Karpas-422 (cell line): ENCODE measurements around the gene DAB2IP. TPM values are rescaled to one million over a fixed set of nuclear protein-coding genes. Genes with fewer than 3 reads are reported as not detected.

Source experiments
- DNase-seq: peaks from one replicate; pipeline ENCODE4 v3.0.0-alpha.2; 2015
- H2AFZ ChIP-seq: fragments of 200-600 bp; sonication (generic); 2 replicates; pipeline ENCODE4 v1.6.1; 2014; ENCODE audit warnings: antibody characterized with exemption, low read length, mixed read lengths
- H3K27ac ChIP-seq: fragments of 200-600 bp; sonication (generic); 2 replicates; pipeline ENCODE4 v1.5.1; 2014; ENCODE audit warnings: mild to moderate bottlenecking, low read length, moderate library complexity
- H3K27me3 ChIP-seq: fragments of 200-600 bp; sonication (generic); 2 replicates; pipeline ENCODE4 v1.6.1; 2014; ENCODE audit warnings: low read length, mixed read lengths
- H3K36me3 ChIP-seq: fragments of 200-600 bp; sonication (generic); 2 replicates; pipeline ENCODE4 v1.6.1; 2014; ENCODE audit warnings: low read length, mixed read lengths; ENCODE audit not compliant: insufficient read depth
- H3K4me1 ChIP-seq: fragments of 200-600 bp; sonication (generic); 2 replicates; pipeline ENCODE4 v1.6.1; 2014; ENCODE audit warnings: mild to moderate bottlenecking, low read length, mixed read lengths
- H3K4me2 ChIP-seq: fragments of 200-600 bp; sonication (generic); 2 replicates; pipeline ENCODE4 v1.6.1; 2014; ENCODE audit warnings: low read length, low read depth, mild to moderate bottlenecking; ENCODE audit not compliant: poor library complexity, severe bottlenecking
- H3K4me3 ChIP-seq: fragments of 200-600 bp; sonication (generic); 2 replicates; pipeline ENCODE4 v1.5.1; 2014; ENCODE audit warnings: mild to moderate bottlenecking, antibody characterized with exemption, low read length, mixed read lengths
- H3K79me2 ChIP-seq: fragments of 200-600 bp; sonication (generic); 2 replicates; pipeline ENCODE4 v1.6.1; 2014; ENCODE audit warnings: mild to moderate bottlenecking, low read length, mixed read lengths
- H3K9ac ChIP-seq: fragments of 200-600 bp; sonication (generic); 2 replicates; pipeline ENCODE4 v1.6.0; 2014; ENCODE audit warnings: low read length
- H3K9me2 ChIP-seq: fragments of 200-600 bp; sonication (generic), shearing (Covaris generic); replicated peaks from 2 replicates; pipeline ENCODE4 v1.6.0; 2014; ENCODE audit warnings: mild to moderate bottlenecking, low read length, moderate library complexity; ENCODE audit not compliant: insufficient read depth
- H3K9me3 ChIP-seq: fragments of 300-700, 200-600 bp; sonication (generic); 2 replicates; pipeline ENCODE4 v1.6.1; 2014; ENCODE audit warnings: low read length, mixed read lengths
- H4K20me1 ChIP-seq: fragments of 200-600 bp; sonication (generic); 2 replicates; pipeline ENCODE4 v1.6.1; 2014; ENCODE audit warnings: mild to moderate bottlenecking, antibody characterized with exemption, low read length, low read depth; ENCODE audit not compliant: insufficient read depth
- total RNA-seq: library from RNA; depleted of rRNA; stranded (reverse); fragments of >200 nt; shearing (Covaris generic); gene quantifications from 2 replicates; pipeline ENCODE4 v1.2.3, GENCODE V29; 2014; ENCODE audit warnings: low replicate concordance; rRNA removed

DAB2IP gene
- total RNA-seq: 0.18 and 1.3 TPM in 2 replicates

DNA sequence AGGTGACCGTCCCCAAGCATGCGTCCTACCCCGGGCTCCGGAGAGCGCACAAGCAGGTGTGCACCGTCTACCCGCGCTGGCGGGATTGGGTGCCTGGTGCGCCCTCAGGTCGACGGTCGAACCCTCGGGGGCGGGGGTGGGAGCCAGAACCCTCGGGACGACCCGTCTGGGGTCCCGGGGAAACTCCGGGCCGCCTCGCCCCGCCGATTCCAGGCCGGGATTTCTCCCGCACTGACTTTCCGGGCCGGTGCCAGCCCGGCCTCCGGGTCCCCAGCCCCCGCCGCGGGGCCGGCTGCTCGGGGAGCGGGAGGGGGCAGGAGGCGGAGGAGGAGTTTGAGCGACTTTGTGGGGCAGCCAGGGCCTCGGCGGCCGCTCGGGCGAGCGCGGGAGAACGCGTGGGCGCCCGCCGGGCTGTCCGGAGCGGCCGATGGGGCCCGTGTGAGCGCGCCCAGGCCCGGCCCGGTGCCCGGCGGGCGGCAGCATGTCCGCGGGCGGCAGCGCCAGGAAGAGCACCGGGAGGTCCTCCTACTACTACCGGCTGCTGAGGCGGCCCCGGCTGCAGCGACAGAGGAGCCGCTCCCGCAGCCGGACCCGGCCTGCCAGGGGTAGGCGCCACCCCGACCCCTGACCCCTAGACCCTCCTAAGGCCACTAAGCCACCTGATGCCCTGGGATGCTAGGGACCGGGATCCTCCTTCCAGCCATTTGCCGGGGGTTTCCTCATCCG lies at the start of gene DAB2IP:
TSS of gene DAB2IP (plus strand) at position 340 of the 726 bp plus-strand sequence. CDS start at position 482, 142 bp downstream.
- no peak within 1 kb of the TSS for H3K4me3 ChIP-seq
- no peaks in the 10 kb centered on the region for H4K20me1 ChIP-seq
- no peaks in the 10 kb centered on the region for H3K79me2 ChIP-seq
- H3K4me1 ChIP-seq: no peaks in the 10 kb centered on the region
- H3K9me3 ChIP-seq: no peaks in the 10 kb centered on the region
- no peak for DNase-seq
- no peaks in the 10 kb centered on the region for H3K9me2 ChIP-seq
- no peak within 1 kb of the TSS for H3K4me2 ChIP-seq
- no peak within 1 kb of the TSS for H3K9ac ChIP-seq
- H3K27me3 ChIP-seq: no peaks in the 10 kb centered on the region
- no peak within 1 kb of the TSS for H3K27ac ChIP-seq
- no peak within 1 kb of the TSS for H2AFZ ChIP-seq
- no peaks in the 10 kb centered on the region for H3K36me3 ChIP-seq

DNA sequence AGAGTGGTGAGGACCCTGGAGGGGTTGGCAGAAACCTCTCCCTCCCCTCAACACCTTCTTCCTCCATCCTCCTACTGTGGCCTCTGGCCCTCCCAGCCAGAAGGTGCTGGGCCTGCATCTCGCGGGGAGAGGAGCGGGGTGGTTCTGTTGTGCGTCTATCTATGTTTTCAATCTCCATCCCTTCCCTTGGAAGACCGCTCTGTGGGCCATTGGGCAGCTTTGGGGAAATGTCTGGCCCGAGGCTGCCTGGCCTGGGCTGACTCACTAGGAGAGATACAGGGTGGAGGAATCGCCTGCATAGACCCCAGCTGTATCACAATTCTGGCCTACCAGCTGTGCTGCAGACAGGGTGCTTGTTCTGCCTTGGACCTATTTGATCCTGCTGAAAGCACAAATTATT lies 48.4 kb upstream of the DAB2IP start:
- Histone ChIP-seq H4K20me1 (no peaks in the 10 kb centered on the region), H3K27ac (no peak overlapping the region), H3K9ac (no peak overlapping the region), H3K9me3 (no peaks in the 10 kb centered on the region), H3K79me2 (no peaks in the 10 kb centered on the region), H3K4me2 (no peak overlapping the region), H3K4me1 (no peaks in the 10 kb centered on the region), H3K4me3 (no peak overlapping the region), H3K27me3 (no peaks in the 10 kb centered on the region), H3K9me2 (no peaks in the 10 kb centered on the region), H2AFZ (no peak overlapping the region), H3K36me3 (no peaks in the 10 kb centered on the region)
- DNase-seq: no peak

DNA sequence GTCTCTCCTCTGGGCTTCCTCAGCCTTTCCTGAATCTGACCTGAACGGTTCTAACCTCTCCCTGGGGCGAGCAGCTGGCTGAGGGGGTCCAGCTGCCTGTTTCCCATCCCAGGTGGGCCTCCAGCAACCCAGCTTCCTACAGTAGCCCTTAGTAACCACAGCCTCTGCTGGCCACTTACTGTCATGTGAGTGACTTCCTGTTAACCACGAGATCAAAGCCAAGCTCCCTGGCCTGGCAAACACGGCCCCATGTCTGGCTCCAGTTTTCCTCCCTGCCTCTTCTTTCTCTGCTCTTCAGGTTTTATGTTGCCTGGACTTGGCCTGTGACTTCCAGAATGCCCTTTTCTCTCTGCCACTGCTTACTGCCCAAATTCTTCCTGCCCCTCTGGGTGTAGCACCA lies 47.2 kb upstream of the DAB2IP start:
- no peak for DNase-seq
- Histone ChIP-seq H3K36me3 (no peaks in the 10 kb centered on the region), H3K79me2 (no peaks in the 10 kb centered on the region), H3K4me2 (no peak overlapping the region), H3K4me1 (no peaks in the 10 kb centered on the region), H3K9me3 (no peaks in the 10 kb centered on the region), H4K20me1 (no peaks in the 10 kb centered on the region), H3K4me3 (no peak overlapping the region), H3K27me3 (no peaks in the 10 kb centered on the region), H3K9me2 (no peaks in the 10 kb centered on the region), H3K9ac (no peak overlapping the region), H2AFZ (no peak overlapping the region), H3K27ac (no peak overlapping the region)

DNA sequence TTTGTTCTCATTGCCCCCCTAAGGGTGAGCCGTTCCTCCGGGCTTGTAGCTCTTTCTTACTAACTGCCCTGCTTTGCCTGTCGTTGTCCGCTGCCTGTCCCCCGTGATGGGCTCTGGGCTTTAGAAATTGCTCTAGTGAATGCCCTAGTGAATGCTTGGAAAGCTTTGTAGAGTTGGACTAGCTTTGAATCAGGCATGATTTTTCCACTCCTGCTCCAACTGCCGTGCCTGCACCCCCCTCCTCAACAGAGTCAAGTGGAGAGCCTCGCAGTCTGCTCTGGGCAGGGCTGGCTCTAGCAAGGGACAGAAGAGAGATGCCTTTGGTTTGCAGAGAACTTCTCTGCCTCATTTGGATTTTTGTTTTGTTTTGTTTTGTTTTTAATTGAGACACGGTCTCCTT lies 46.8 kb upstream of the DAB2IP start:
- no peaks in the 10 kb centered on the region for H3K27me3 ChIP-seq
- no peak overlapping the region for H3K4me2 ChIP-seq
- H2AFZ ChIP-seq: no peak overlapping the region
- H3K9me2 ChIP-seq: no peaks in the 10 kb centered on the region
- H3K9ac ChIP-seq: no peak overlapping the region
- H3K36me3 ChIP-seq: no peaks in the 10 kb centered on the region
- H4K20me1 ChIP-seq: no peaks in the 10 kb centered on the region
- H3K9me3 ChIP-seq: no peaks in the 10 kb centered on the region
- H3K4me3 ChIP-seq: no peak overlapping the region
- no peak for DNase-seq
- H3K79me2 ChIP-seq: no peaks in the 10 kb centered on the region
- H3K4me1 ChIP-seq: no peaks in the 10 kb centered on the region
- no peak overlapping the region for H3K27ac ChIP-seq

DNA sequence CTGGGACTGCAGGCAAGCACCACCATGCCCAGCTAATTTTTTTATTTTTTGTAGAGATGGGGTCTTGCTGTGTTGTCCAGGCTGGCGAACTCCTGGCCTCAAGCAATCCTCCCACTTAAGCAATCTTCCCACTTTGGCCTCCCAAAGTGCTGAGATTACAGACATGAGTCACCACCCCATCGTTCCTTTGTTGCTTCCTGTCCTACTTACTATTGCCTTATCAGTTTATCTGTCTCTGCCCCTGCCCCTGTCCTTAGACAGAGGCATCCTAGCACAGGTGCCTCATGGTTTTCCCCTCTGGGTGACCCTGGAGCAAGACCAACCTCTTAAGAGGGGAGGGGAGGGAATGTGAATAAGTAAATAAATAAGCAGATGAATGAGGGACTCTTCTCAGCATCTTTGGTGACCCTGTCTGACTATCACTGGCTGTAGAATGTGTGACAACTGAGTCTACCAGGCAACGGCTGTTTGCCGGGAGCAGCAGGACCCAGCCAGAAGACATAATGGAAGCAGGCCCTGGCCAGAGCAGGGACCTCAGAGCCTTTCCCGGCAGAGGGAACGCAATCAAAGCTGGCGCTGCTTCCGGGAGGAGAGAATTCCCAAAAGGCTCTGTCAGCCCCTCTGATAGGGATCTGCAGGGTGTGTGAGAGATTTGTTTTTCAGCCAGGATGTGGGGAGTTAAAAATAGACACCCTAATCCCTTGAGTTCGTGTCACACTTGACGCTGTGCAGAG lies 43.8 kb upstream of the DAB2IP start:
- Histone ChIP-seq H3K4me1 (no peaks in the 10 kb centered on the region), H3K36me3 (no peaks in the 10 kb centered on the region), H4K20me1 (no peaks in the 10 kb centered on the region), H3K9me2 (no peaks in the 10 kb centered on the region), H3K9ac (no peak overlapping the region), H2AFZ (no peak overlapping the region), H3K4me2 (no peak overlapping the region), H3K9me3 (no peaks in the 10 kb centered on the region), H3K4me3 (no peak overlapping the region), H3K27me3 (no peaks in the 10 kb centered on the region), H3K27ac (no peak overlapping the region), H3K79me2 (no peaks in the 10 kb centered on the region)
- DNase-seq: no peak

DNA sequence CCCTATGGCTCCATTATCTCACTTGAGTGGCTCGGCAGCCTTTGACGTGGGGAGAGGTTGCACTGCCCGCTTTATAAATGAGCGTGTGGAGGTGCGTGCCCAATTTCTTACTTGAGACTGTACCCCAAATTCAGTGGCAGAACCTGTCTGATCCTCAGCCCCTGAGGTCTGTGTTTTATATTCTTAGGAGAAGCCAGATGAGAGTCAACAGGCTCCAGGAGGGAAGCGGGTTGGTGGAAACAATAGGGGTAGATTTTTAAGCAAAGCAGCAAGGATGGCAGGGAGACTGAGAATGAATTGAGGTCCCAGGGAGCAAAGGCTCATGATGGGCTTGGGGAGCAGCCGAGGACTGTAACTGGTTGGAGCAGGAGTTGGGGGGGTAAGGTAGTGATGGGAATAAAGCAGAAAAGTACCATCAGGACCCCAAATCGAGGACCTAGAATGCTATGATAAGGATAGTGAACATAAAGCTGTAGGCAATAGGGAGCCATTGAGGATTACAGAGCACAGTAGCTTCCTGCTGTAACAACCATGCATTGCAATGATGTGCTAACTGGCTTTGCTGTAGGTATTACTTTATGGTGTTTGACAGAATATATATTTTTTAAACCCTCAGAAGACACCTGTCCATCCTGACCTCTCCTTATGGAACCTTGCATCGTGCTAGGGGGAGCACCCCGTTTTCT lies 43.1 kb upstream of the DAB2IP start:
- Histone ChIP-seq H3K9ac (no peak overlapping the region), H3K27me3 (no peaks in the 10 kb centered on the region), H4K20me1 (no peaks in the 10 kb centered on the region), H3K27ac (no peak overlapping the region), H3K79me2 (no peaks in the 10 kb centered on the region), H3K9me3 (no peaks in the 10 kb centered on the region), H3K4me2 (no peak overlapping the region), H2AFZ (no peak overlapping the region), H3K4me1 (no peaks in the 10 kb centered on the region), H3K36me3 (no peaks in the 10 kb centered on the region), H3K9me2 (no peaks in the 10 kb centered on the region), H3K4me3 (no peak overlapping the region)
- DNase-seq: no peak

DNA sequence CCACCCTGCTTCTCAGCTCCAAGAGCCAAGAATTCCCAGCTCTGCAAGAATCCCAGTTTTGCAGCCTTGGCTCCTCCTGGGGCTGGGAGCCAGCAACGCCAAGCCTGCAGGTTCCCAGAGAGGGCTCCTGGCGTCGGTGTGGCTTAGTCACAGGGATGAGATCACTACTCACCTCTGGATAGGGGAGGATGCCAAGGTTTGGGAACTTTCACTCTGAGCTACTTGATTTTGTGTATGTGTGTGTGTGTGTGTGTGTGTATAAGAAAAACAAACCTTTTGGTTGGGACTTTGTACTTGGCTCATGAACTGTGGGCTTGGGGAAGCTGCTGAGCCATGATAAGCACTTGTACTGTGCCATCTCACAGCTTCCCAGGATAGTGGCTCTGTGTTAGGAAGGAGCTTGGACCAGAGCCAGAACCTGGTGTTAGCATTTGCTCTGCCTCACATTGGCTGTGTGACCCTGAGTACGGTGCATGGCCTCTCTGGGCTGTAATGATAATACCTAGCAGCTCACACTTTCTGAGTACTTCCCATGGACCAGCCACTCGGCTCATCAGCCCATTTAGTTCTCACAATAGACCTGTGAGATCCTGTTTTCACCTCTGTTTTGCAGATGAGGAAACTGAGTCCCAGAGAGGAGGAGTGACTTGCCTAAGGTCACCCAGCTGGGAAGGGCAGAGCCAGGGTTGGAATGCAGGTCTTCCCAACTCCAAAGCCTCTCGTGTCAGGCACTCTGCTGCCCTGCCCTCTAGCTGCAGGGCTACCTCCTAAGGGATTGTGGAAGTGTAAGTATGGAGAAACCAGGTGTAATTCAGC lies 41.4 kb upstream of the DAB2IP start:
- H3K9ac ChIP-seq: no peak overlapping the region
- no peaks in the 10 kb centered on the region for H4K20me1 ChIP-seq
- no peak overlapping the region for H3K4me2 ChIP-seq
- H3K9me2 ChIP-seq: no peaks in the 10 kb centered on the region
- no peak overlapping the region for H3K4me3 ChIP-seq
- H2AFZ ChIP-seq: no peak overlapping the region
- no peak overlapping the region for H3K27ac ChIP-seq
- no peaks in the 10 kb centered on the region for H3K27me3 ChIP-seq
- H3K9me3 ChIP-seq: no peaks in the 10 kb centered on the region
- H3K4me1 ChIP-seq: no peaks in the 10 kb centered on the region
- DNase-seq: no peak
- H3K79me2 ChIP-seq: no peaks in the 10 kb centered on the region
- H3K36me3 ChIP-seq: no peaks in the 10 kb centered on the region

DNA sequence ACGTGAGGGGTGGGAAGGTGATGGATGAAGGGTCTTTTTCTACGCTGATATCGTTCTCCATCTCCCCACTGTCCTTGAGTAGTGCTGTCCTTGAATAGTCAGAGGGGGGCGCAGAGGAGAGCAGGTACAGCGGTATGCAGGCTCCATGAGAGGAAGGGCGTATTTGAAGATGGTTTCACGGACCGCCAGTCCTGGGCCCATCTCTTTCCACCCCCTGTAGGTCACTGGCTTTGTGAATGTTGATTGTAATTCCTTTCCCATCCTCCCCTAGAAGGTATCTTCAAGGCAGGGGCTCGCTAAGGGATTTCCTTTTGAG lies 40.8 kb upstream of the DAB2IP start:
- no peak for DNase-seq
- H4K20me1 ChIP-seq: no peaks in the 10 kb centered on the region
- no peak overlapping the region for H3K4me3 ChIP-seq
- no peak overlapping the region for H3K27ac ChIP-seq
- no peak overlapping the region for H3K4me2 ChIP-seq
- H3K27me3 ChIP-seq: no peaks in the 10 kb centered on the region
- H3K4me1 ChIP-seq: no peaks in the 10 kb centered on the region
- H3K36me3 ChIP-seq: no peaks in the 10 kb centered on the region
- H3K9me2 ChIP-seq: no peaks in the 10 kb centered on the region
- no peak overlapping the region for H3K9ac ChIP-seq
- no peaks in the 10 kb centered on the region for H3K79me2 ChIP-seq
- H2AFZ ChIP-seq: no peak overlapping the region
- no peaks in the 10 kb centered on the region for H3K9me3 ChIP-seq
